ENCODE measurements around the gene PCNX1.
A peak's percentile ranks its signal among the peaks of the same experiment; 100 is the strongest.
"Not testable (repeated sequence)": the region's sequence is repeated elsewhere in the genome, so short reads cannot be mapped to it uniquely, and the experiment has no call there.

The PCNX1 gene

GRCh38 chr14:71133296-71133695 lies 226.0 kb downstream of the PCNX1 start:
- no peak for DNase-seq

GRCh38 chr14:71135496-71135895 lies 228.2 kb downstream of the PCNX1 start:
- DNase-seq = no peak

- DNase-seq = no peak
Observed at GRCh38 chr14:71135911-71136310, 228.7 kb downstream of the PCNX1 start.

GRCh38 chr14:71136386-71137060 lies 229.3 kb downstream of the PCNX1 start:
- no peak for DNase-seq

- no peak for DNase-seq
Observed at GRCh38 chr14:71137536-71138447, 230.5 kb downstream of the PCNX1 start.

GRCh38 chr14:71138448-71139293 lies 231.4 kb downstream of the PCNX1 start:
- peak; percentile 57 for DNase-seq

- no peak for DNase-seq
Observed at GRCh38 chr14:71139294-71139946, 232.2 kb downstream of the PCNX1 start.

- no peak for DNase-seq
Observed at GRCh38 chr14:71140157-71140556, 232.9 kb downstream of the PCNX1 start.

- no peak for DNase-seq
Observed at GRCh38 chr14:71141701-71142374, 234.6 kb downstream of the PCNX1 start.

GRCh38 chr14:71142375-71143038 lies 235.2 kb downstream of the PCNX1 start:
- DNase-seq = no peak

- DNase-seq = no peak
Observed at GRCh38 chr14:71143381-71144290, 236.4 kb downstream of the PCNX1 start.

GRCh38 chr14:71147335-71147734 lies 240.1 kb downstream of the PCNX1 start:
- DNase-seq = not testable (repeated sequence)

GRCh38 chr14:71148627-71149026 lies 241.4 kb downstream of the PCNX1 start:
- DNase-seq = no peak

- DNase-seq = no peak
Observed at GRCh38 chr14:71150737-71151136, 243.5 kb downstream of the PCNX1 start.

- DNase-seq = no peak
Observed at GRCh38 chr14:71155743-71156142, 248.5 kb downstream of the PCNX1 start.

- DNase-seq = no peak
Observed at GRCh38 chr14:71163050-71163841, 256.0 kb downstream of the PCNX1 start.

- peak; percentile 59 for DNase-seq
Observed at GRCh38 chr14:71163842-71164629, 256.8 kb downstream of the PCNX1 start.
